ENCODE data around the gene TMEM109. TPM values are rescaled to one million over a fixed set of nuclear protein-coding genes. Genes with fewer than 3 reads are reported as not detected.
A peak's percentile ranks its signal among the peaks of the same experiment; 100 is the strongest.

TMEM109 gene, protein sequence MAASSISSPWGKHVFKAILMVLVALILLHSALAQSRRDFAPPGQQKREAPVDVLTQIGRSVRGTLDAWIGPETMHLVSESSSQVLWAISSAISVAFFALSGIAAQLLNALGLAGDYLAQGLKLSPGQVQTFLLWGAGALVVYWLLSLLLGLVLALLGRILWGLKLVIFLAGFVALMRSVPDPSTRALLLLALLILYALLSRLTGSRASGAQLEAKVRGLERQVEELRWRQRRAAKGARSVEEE
- polyA plus RNA-seq (ENCODE audit: insufficient read length in 4 of 4), result 100 to 1,000 TPM in 1 of 4 donors, 10 to 100 TPM in 3; 88.8 to 116 (median 91.3) TPM

DNA sequence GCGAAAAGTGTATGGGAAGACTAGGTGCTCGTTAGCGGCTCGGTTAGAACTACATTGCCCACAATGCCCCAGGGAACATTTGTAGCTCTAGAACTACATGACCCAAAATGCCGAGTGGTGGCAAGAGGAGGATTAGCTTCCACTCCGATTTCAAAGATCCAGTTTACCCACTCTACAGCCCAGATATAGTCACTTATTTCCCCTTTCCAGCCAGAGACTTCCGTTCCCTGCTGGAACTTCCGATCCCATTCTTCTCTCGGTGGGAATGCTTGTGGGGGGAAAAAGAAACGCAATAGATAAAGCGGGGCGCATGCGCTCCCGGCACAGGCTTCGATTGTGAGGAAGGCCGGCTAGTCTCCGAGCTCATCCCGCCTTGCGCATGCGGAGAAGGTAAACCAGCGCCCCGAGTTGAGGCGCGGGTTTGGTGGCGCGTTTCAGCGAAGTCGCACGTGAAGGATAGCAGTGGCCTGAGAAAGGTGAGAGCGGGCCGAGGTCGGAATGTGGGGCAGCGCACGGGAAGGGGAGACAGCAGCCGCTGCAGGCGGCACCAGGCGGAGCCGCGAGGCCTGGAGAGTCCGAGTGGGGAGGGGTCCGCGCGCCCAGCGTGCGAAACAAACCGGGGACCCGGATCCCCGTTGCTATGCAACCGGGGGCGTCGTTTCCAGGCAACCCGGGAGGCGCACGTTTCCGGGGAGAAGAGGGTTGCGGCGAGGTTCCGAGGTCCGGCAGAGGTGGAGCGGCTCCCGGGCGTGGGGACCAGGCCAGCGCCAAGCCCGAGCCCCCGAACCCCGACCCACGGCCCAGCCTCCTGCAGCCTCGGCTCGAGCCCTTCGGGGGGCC, at the start of gene TMEM109:
Gene TMEM109 (plus strand): TSS at position 366 of the 840 bp plus-strand sequence. CDS start 5,536 bp downstream, outside the sequence.
- peak; percentile 82 to 85 (median 83) for DNase-seq (ENCODE audit: low read depth in 4 of 4, low spot score in 3 of 4)

DNA sequence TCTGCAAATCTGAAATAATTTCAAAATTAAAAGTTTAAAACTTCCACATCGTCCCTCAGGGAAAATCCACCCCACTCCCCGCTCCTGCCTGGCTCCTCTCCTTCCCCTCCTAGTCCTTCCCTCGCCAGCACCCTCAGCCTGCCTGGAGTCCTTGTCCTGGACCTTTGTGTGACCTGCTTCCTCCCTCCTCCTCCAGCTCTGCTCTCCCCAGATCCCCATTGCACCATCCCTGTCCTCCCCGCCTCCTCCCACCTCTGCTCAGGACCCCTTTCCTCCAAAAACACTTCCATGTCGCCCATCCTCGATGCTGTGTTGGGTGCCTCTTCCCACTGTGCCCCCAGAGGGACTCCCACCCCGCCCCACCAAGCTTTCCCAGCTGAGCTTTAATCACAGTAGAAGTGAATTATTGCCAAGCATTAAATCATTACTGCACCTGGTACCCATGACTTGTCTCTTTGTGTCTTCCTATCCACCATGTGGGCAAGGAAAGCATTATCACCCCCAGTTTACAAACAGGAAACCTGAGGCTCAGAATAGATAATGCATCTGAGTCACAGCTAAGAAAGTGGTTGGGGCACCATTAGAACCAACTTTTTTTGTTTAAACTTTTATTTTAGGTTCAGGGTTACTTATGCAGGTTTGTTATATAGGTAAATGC, 49.0 kb upstream of the TMEM109 start:
- DNase-seq (ENCODE audit: low read depth in 4 of 4, low spot score in 3 of 4), result no peak

DNA sequence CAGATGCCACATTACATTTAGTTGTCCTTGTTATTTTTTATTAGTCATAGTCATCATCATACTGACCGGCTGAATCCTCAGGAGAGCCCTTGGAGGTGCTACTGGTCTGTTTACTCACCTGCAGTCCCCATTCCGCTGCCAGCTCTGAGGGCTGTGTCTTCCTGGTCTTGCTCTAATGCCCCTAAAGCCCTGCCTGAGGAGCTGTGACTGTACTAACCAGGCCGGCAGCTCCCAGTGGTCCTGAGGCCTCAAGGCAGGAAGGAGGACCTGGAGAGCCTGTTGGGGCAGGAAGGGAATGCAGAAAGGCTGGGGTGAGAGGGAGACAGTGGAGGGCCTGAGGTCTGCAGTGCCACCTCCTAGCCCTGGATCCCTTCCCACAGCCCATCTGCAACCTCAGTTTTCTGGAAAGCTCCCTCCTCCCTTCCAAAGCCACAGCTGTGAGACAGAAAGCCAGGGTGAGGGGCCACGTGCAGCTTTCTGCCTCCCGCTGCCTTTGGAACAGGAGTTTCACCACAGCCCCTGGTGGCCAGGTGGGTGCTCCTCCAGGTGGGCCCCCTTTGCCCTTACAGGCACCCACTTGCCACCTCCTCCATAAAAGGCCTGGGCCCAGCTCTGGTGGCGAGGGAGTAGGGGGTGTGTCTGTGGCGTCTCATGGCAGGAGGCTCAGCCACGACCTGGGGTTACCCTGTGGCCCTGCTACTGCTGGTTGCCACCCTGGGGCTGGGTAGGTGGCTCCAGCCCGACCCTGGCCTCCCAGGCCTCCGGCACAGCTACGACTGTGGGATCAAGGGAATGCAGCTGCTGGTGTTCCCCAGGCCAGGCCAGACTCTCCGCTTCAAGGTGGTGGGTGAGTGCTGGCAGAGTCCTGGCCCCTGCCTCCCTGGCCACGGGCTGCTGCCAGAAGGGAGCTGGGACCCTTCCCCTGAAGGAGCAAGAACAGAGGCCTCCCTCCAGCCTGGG, 46.8 kb upstream of the TMEM109 start, which contains the start of gene ZP1:
Gene ZP1 (plus strand): TSS at position 632 of the 960 bp plus-strand sequence. CDS start 20 bp downstream, at position 652.
- DNase-seq (ENCODE audit: low read depth in 4 of 4, low spot score in 3 of 4), result no peak

DNA sequence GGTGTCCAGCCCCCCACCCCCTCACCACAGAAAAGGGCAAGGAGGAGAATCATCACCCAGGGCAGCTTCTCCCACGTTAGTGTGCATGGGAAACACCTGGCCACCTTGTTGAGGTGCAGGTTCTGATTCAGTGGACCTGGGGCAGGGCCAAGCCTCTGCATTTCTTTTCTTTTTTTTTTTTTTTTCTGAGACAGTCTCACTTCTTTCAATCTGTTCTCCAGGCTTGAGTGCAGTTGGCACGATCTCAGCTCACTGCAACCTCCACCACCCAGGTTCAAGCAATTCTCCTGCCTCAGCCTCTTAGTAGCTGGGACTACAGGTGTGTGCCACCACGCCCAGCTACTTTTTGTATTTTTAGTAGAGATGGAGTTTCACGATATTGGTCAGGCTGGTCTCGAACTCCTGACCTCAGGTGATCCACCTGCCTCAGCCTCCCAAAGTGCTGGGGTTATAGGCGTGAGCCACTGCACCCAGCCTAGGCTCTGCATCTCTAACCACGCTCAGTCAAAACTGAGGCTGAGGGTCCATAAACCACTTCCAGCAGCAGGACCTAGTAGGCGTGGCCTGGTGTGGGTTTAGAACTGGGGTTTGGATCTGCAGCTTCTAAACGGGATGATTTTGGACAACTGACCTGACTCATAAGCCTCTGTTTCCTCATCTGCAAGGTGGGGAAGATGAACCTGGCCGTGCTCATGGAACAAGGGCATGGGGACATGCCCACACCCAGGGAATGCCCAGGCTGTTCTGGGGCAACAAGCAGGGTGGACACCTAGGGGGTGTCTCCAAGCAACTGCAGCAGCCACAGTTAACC, 45.9 kb upstream of the TMEM109 start:
- DNase-seq (ENCODE audit: low read depth in 4 of 4, low spot score in 3 of 4), result no peak

DNA sequence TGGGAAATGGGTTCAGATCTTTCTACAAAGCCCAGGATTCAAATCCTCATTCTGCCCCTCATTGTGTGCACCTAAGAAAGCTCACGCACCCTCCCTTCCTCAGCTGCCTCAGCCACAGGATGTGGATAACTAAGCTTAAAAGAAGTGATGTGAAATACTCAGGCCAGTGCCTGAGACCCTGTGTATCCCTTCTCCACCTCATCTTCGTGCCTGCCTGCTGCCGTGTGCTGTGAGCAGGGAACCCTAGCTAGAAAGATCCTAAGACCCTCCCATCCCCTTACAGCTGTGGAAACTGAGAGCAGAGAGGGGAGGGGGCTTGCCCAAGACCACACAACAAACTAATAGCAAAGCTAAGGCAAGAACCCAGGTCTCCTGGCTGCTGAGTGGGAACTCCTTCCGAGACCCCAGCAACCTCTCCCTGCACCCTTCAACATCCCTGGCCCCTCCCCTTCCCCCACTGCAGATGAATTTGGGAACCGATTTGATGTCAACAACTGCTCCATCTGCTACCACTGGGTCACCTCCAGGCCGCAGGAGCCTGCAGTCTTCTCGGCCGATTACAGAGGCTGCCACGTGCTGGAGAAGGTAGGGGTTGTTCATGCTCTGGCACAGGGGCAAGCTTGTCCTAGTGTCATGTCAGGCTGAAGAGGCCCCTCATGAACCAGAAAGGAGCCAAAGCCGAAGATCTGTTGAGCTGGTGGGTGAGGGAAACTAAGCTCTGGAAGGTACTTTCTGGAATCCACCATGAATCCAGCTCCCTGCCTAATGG, 45.1 kb upstream of the TMEM109 start:
- no peak for DNase-seq (ENCODE audit: low read depth in 4 of 4, low spot score in 3 of 4)

DNA sequence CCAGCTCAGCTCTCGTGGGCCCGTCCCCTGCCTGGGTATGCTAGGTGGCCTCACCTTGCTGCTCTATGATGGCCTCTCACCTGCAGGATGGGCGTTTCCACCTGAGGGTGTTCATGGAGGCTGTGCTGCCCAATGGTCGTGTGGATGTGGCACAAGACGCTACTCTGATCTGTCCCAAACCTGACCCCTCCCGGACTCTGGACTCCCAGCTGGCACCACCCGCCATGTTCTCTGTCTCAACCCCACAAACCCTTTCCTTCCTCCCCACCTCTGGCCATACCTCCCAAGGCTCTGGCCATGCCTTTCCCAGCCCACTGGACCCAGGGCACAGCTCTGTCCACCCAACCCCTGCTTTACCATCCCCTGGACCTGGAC, 44.5 kb upstream of the TMEM109 start:
- no peak for DNase-seq (ENCODE audit: low read depth in 4 of 4, low spot score in 3 of 4)

DNA sequence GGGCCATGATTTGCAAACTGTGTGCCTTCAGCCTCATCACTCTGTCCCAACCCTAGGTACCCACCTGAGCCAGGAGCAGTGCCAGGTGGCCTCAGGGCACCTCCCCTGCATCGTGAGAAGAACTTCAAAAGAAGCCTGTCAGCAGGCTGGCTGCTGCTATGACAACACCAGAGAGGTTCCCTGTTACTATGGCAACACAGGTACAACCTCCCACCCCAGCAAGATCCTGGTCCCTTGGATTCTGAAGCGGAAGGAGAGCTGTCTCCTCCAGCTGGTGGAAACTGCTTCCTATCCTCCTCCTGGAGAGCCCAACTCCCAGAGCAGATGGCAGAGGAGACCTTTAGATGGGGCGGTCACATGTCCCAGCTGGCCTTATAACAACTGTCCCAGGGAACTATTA, 43.7 kb upstream of the TMEM109 start:
- no peak for DNase-seq (ENCODE audit: low read depth in 4 of 4, low spot score in 3 of 4)

DNA sequence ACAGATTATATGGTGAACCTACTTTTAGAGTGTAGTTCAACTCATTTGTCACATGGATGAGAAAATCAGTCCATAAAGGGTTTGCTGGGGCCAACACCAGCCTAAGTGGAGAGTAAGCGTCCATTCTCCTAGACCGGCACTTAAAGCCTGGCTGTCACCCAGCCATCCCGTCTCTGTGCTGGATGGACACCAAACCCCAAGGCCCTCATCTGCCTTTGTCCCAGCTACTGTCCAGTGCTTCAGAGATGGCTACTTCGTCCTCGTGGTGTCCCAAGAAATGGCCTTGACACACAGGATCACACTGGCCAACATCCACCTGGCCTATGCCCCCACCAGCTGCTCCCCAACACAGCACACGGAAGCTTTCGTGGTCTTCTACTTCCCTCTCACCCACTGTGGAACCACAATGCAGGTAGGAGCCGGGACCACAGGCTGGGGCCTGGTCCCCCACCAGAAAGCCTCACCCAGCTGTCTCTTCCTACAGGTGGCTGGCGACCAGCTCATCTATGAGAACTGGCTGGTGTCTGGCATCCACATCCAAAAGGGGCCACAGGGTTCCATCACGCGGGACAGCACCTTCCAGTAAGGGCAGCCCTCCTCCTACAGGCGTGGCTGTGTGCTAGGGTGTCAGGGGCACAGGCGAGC, 43.1 kb upstream of the TMEM109 start:
- no peak for DNase-seq (ENCODE audit: low read depth in 4 of 4, low spot score in 3 of 4)

DNA sequence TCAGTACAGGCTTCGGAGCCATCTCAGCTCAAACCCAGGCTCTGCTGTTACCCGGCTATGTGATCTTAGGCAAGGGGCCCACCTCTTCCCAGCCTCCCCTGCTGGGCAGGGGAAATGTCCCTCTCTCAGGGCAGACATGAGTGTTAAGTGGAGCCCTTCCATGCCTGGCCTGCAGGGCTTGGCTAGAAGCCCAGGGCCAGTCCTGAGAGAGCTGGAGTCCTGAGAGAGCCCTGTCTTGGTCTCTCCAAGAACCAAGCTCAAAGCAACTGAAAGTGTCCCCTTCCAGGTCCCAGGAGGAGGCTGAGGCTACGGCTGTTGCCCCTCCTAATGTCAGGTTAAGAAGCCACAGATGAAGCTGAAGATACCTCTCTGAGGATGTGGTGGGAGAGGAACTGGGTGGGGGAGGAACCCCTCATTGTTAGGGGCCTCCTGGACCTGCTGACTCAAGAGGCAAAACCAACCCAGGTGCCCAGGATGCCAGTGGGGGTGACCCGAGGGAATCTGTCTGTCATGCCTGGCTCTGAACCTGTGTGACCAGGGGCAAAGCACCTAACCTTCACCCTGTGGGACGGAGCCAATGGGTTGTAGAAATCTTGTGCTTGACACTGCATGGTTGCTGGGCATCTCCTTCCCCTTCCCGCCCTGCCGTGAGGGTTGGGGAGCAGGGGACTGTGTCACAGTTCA, 42.4 kb upstream of the TMEM109 start:
- no peak for DNase-seq (ENCODE audit: low read depth in 4 of 4, low spot score in 3 of 4)

DNA sequence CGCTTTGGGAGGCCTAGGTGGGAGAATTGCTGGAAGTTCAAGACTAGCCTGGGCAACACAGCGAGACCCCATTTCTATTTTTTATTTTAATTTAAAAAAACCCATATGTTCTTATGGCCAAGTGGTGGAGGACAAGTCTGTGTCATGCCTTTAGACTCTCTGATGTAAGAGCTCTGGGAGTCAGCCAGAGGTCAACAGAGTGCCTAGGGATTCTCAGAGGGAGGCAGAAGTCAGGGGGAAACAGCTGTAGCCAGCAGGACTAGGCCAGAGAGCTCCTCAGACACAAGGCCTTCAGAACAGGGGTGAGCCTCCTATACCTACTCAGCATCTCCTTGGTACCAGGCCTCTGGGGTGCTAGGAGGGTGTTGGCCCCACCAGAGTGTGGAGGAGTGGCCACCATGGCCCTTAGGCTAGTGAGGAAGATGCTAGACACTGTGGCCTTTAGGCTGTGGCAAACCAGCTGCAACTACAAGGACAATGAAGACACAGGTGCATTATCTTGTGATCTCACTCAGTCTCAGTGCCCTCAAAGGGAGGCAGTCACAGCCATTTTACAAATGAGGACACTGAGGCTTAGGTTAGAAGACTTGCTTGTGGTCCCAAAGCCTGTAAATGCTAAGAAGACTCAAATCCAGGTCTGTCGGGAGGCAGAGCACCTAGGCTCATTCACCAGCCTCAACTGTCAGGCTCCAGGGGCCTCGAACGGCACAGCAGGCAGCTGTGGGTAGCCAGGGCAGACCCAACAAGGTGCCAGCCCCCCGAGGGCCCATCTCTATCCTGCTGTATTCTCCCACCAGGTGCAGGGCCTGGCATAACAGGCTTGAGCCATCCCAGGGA, 41.6 kb upstream of the TMEM109 start:
- no peak for DNase-seq (ENCODE audit: low read depth in 4 of 4, low spot score in 3 of 4)

DNA sequence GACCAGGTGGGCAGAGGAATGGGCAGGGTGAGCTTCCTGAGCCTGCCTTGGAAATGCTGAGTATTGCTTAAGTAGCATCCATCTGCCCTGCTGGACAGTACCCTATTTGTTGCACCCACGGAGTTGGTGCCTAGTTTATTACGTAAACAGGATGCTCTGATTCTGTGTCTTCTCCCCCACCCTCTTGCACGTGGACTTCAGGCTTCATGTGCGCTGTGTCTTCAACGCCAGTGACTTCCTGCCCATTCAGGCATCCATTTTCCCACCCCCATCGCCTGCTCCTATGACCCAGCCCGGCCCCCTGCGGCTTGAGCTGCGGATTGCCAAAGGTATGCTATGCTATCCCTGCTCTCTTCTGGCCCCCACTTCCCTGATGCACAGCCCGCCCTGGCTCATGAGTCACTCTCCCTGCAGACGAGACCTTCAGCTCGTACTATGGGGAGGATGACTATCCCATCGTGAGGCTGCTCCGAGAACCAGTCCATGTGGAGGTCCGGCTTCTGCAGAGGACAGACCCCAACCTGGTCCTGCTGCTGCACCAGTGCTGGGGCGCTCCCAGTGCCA, 40.9 kb upstream of the TMEM109 start:
- no peak for DNase-seq (ENCODE audit: low read depth in 4 of 4, low spot score in 3 of 4)

DNA sequence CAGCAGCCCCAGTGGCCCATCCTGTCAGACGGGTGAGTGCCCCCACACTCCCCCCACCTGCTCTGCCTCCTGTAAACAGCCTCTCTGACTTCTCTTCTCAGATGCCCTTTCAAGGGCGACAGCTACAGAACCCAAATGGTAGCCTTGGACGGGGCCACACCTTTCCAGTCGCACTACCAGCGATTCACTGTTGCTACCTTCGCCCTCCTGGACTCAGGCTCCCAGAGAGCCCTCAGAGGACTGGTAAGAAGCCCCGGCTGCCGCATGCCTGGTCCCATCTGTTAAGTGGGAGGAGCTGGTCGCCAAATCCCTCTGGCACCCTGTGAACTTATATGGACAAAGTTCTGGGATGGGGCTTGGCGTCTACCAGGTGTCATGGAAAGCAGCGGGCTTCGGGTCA, 40.4 kb upstream of the TMEM109 start:
- DNase-seq (ENCODE audit: low read depth in 4 of 4, low spot score in 3 of 4), result no peak

DNA sequence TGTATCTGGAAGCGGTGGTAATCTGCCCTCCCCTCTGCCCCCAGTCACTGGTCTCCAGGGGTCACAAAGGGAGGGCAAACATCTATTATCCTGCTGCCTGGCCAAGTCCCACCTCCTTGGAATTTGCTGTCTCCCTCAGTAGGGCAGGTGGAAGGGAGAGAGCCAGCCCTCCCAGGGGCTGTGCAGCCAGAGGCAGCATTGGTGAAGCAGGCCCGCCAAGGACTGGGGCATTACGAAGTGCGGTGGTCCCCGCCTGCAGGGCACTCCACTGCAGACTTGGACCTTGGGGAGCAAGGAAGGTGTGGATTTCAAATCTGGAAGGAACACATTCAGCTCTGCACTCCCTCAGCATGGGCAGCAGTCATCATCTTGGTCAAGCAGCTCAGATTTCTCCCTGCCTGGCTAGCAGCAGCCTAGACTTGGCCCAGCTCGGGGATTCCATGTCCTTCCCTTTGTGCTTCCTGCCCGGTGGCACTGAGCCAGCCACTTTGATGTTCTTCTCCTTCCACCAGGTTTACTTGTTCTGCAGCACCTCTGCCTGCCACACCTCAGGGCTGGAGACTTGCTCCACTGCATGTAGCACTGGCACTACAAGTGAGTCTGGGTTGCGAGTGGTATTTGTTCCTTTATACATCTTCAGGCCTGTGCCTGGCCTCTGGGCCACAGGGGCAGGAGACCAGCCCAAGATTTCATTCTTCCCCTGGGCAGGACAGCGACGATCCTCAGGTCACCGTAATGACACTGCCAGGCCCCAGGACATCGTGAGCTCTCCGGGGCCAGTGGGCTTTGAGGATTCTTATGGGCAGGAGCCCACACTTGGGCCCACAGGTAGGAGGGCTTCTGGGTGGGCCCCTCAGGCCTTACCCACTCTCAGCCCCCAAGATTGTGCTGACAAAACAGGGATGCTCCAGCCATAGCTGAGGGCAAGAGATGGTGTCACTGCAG, 39.3 kb upstream of the TMEM109 start:
- no peak for DNase-seq (ENCODE audit: low read depth in 4 of 4, low spot score in 3 of 4)

DNA sequence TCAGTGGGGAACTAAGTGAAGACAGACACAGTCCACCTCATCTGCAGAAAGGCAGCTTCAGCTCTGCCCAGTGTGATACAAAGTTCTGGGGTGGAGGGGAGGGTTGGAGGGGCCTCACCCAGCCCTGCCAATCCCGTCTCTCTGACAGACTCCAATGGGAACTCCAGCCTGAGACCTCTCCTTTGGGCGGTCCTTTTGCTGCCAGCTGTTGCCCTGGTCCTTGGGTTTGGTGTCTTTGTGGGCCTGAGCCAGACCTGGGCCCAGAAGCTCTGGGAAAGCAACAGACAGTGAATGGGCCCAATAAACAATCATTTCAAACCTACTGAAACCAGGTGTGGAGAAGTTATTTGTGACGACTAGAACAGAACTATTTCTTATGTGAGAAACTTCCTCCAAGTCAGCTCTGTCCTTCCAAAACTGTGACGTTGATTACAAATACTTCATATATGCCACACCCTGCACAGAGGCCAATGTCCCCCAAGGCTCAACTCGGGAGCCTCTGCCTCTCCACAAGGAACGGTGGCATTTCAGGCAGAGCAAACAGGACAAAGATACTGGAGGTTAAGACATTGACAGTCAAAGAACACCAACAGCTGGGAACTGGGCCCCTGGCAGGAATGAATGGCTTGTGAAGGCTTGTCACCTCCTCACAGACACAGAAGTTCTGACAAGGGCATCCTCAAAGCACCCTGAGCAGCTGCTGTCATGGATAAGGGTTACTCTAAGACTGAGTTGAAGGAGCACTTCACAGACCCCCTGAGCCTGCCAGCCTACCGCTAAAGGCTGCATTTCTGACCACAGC, 38.4 kb upstream of the TMEM109 start:
- no peak for DNase-seq (ENCODE audit: low read depth in 4 of 4, low spot score in 3 of 4)

DNA sequence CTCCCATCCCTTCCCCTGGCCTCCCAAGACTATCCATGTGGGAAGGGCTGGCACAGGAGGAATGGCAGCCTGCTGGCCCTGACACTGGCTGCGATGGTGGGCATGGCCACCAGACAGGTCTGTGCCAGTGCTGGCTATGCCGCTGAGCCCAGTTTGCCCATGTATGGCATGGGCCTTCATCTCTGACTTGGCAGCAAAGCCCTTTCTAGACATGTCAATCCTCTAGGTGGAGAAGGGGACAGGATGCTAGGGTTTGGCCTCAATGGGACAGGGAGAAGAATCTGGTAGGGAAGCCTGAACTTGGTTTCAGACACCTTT, 37.8 kb upstream of the TMEM109 start:
- DNase-seq (ENCODE audit: low read depth in 4 of 4, low spot score in 3 of 4), result no peak
